ENCODE data around the gene PLA2G2F. TPM values are rescaled to one million over a fixed set of nuclear protein-coding genes. Genes with fewer than 3 reads are reported as not detected.

The PLA2G2F gene
- total and polyA plus RNA-seq, 9 donors: 0.02 to 0.30 (median 0.11) TPM; not detected in 5

- no peaks in the 10 kb centered on the region for H3K27me3 ChIP-seq
- H3K36me3 ChIP-seq: no peaks in the 10 kb centered on the region
- H3K9me3 ChIP-seq: no peaks in the 10 kb centered on the region
- no peak overlapping the region for H3K4me3 ChIP-seq
- DNase-seq: no peak
- H3K4me1 ChIP-seq (ENCODE audit: insufficient read depth): no peaks in the 10 kb centered on the region
- TF ChIP-seq EP300 (IDR thresholded peaks at IDR 0.05) (no peak), POLR2A (IDR thresholded peaks at IDR 0.05) (no peak), CTCF (IDR thresholded peaks at IDR 0.05) (no peak)
- WGBS, 3 donors: 95 to 100% (median 95%) methylated on average over 1 of the region's 1 CpG
- intact Hi-C loops (cut with DNase I): no loop called here
- H3K27ac ChIP-seq: no peak overlapping the region
Observed at GRCh38 chr1:20137604-20138003, 1.5 kb upstream of the PLA2G2F start.

- WGBS, 3 donors: 92 to 97% (median 96%) methylated on average over 6 of the region's 6 CpGs
- peaks cover 1% of the 10 kb centered on the region for H3K4me1 ChIP-seq (ENCODE audit: insufficient read depth)
- H3K4me3 ChIP-seq: no peak overlapping the region
- TF ChIP-seq POLR2A (IDR thresholded peaks at IDR 0.05): no peak
- TF ChIP-seq CTCF (IDR thresholded peaks at IDR 0.05): no peak
- TF ChIP-seq EP300 (IDR thresholded peaks at IDR 0.05): no peak
- no peak for DNase-seq
- intact Hi-C loops (cut with DNase I): no loop called here
- no peak overlapping the region for H3K27ac ChIP-seq
- H3K9me3 ChIP-seq: no peaks in the 10 kb centered on the region
- no peaks in the 10 kb centered on the region for H3K36me3 ChIP-seq
- H3K27me3 ChIP-seq: no peaks in the 10 kb centered on the region
Observed at GRCh38 chr1:20138346-20138745, 777 bp upstream of the PLA2G2F start.

GRCh38 chr1:20139776-20140612 lies 871 bp downstream of the PLA2G2F start:
- Histone ChIP-seq H3K27ac (no peak overlapping the region), H3K4me3 (no peak overlapping the region), H3K4me1 (ENCODE audit: insufficient read depth) (peaks cover 7% of the 10 kb centered on the region), H3K27me3 (no peaks in the 10 kb centered on the region), H3K9me3 (no peaks in the 10 kb centered on the region), H3K36me3 (no peaks in the 10 kb centered on the region)
- intact Hi-C loops (cut with DNase I): loop anchor here in 1 of 4 donors (5.0 kb wide), 1 partner anchor 33 kb away; no protein-coding TSS in a partner anchor
- no peak for TF ChIP-seq CTCF (IDR thresholded peaks at IDR 0.05)
- no peak for TF ChIP-seq POLR2A (IDR thresholded peaks at IDR 0.05)
- TF ChIP-seq EP300 (IDR thresholded peaks at IDR 0.05): no peak
- no peak for DNase-seq
- WGBS, 3 donors: 61 to 67% (median 65%) methylated on average over 13 of the region's 13 CpGs

- WGBS, 3 donors: 40 to 57% (median 51%) methylated on average over 9 of the region's 9 CpGs
- Histone ChIP-seq H3K4me1 (ENCODE audit: insufficient read depth) (peaks cover 7% of the 10 kb centered on the region), H3K4me3 (no peak overlapping the region), H3K27ac (no peak overlapping the region), H3K36me3 (no peaks in the 10 kb centered on the region), H3K27me3 (no peaks in the 10 kb centered on the region), H3K9me3 (no peaks in the 10 kb centered on the region)
- TF ChIP-seq CTCF (IDR thresholded peaks at IDR 0.05): no peak
- no peak for TF ChIP-seq POLR2A (IDR thresholded peaks at IDR 0.05)
- no peak for TF ChIP-seq EP300 (IDR thresholded peaks at IDR 0.05)
- intact Hi-C loops (cut with DNase I): loop anchor here in 1 of 4 donors (5.0 kb wide), 1 partner anchor 34 kb away; no protein-coding TSS in a partner anchor
- DNase-seq: no peak
Observed at GRCh38 chr1:20141001-20141400, 1.9 kb downstream of the PLA2G2F start.
